ENCODE measurements around the gene RMND5B. TPM values are rescaled to one million over a fixed set of nuclear protein-coding genes. Genes with fewer than 3 reads are reported as not detected.

RMND5B gene
- total and polyA plus RNA-seq, 5 experiments from 2014 or later, result 24.9 to 39.0 (median 33.8) TPM

GRCh38 chr5:178162481-178162880, 31.7 kb downstream of the RMND5B start:
- Mint-ChIP-seq H3K9me3 (no peaks in the 10 kb centered on the region), H3K4me1 (peaks cover 6 to 11% (median 7%) of the 10 kb centered on the region in 4 donors), H3K27ac (no peak overlapping the region), H3K36me3 (no peaks in the 10 kb centered on the region), H3K27me3 (peaks cover 0 to 17% (median 5%) of the 10 kb centered on the region in 5 donors), H3K4me3 (peak overlapping the region in 1 of 10 donors; percentile 14)
- no peak for ATAC-seq
- POLR2A ChIA-PET, result interaction anchor here (0.9 to 1.6 kb wide), 2 partner anchors 86 to 88 kb away, joined by 3 to 7 read pairs; no protein-coding TSS in a partner anchor
- DNase-seq, result no peak

- Mint-ChIP-seq H3K27ac (peak overlapping the region in 2 of 10 donors; percentile 21 to 40), H3K4me3 (peak overlapping the region in 6 of 10 donors; percentile 21 to 65 (median 46)), H3K4me1 (peaks cover 6 to 11% (median 7%) of the 10 kb centered on the region in 4 donors), H3K9me3 (no peaks in the 10 kb centered on the region), H3K27me3 (peaks cover 0 to 17% (median 5%) of the 10 kb centered on the region in 5 donors), H3K36me3 (no peaks in the 10 kb centered on the region)
- ATAC-seq, result peak; percentile 99 to 100
- POLR2A ChIA-PET, result interaction anchor here (0.7 kb wide), 1 partner anchor 46 kb away, joined by 3 read pairs; no protein-coding TSS in a partner anchor
- DNase-seq, result peak; percentile 84 to 97 (median 92)
Observed at GRCh38 chr5:178163772-178164735, 33.2 kb downstream of the RMND5B start.

GRCh38 chr5:178165581-178165980, 34.8 kb downstream of the RMND5B start:
- Mint-ChIP-seq H3K4me1 (peaks cover 6 to 11% (median 7%) of the 10 kb centered on the region in 4 donors), H3K9me3 (no peaks in the 10 kb centered on the region), H3K4me3 (no peak overlapping the region), H3K27ac (peak overlapping the region in 1 of 10 donors; percentile 77), H3K27me3 (peaks cover 0 to 17% (median 5%) of the 10 kb centered on the region in 5 donors), H3K36me3 (no peaks in the 10 kb centered on the region)
- no peak for ATAC-seq
- POLR2A ChIA-PET, result no interaction called here
- no peak for DNase-seq

- Mint-ChIP-seq H3K27ac (peak overlapping the region in 1 of 10 donors; percentile 29), H3K9me3 (no peaks in the 10 kb centered on the region), H3K36me3 (no peaks in the 10 kb centered on the region), H3K4me1 (no peaks in the 10 kb centered on the region), H3K27me3 (peaks cover 0 to 1% (median 0%) of the 10 kb centered on the region in 5 donors), H3K4me3 (no peak overlapping the region)
- POLR2A ChIA-PET, result no interaction called here
- ATAC-seq (no peak), DNase-seq (no peak)
Observed at GRCh38 chr5:178170455-178170854, 39.6 kb downstream of the RMND5B start.

- peaks cover 0 to 2% (median 0%) of the 10 kb centered on the region in 9 donors for H3K9me3 Mint-ChIP-seq
- H3K27me3 Mint-ChIP-seq, result peaks cover 0 to 4% (median 0%) of the 10 kb centered on the region in 5 donors
- no peak overlapping the region for H3K4me3 Mint-ChIP-seq
- no peak for DNase-seq
- H3K4me1 Mint-ChIP-seq, result peaks cover 0 to 2% (median 0%) of the 10 kb centered on the region in 4 donors
- H3K36me3 Mint-ChIP-seq, result no peaks in the 10 kb centered on the region
- H3K27ac Mint-ChIP-seq, result no peak overlapping the region
- ATAC-seq, result no peak
- POLR2A ChIA-PET, result interaction anchor here (0.7 kb wide), 1 partner anchor 17 kb away, joined by 4 read pairs; no protein-coding TSS in a partner anchor
Observed at GRCh38 chr5:178174456-178174855, 43.6 kb downstream of the RMND5B start.

DNA sequence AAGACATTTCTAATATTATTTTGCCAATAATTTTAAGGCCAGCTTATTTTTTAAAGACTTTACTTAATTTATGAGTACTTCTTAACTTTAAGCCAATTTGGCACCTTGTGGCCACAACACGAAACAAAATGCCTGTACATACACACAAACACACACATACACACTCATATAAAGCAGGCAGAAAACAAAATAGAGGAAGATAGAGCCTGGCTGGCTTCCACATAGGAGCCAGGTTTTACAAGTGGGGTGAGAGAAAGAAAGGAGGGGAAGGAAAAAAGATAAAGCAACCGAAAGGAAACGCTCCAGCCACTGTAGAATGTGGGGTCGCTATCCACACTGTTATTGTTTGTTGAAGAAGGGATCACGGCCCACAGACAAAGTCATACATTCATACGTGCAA, 46.0 kb downstream of the RMND5B start:
- peaks cover 0 to 2% (median 0%) of the 10 kb centered on the region in 9 donors for H3K9me3 Mint-ChIP-seq
- POLR2A ChIA-PET, result no interaction called here
- peaks cover 0 to 5% (median 0%) of the 10 kb centered on the region in 5 donors for H3K27me3 Mint-ChIP-seq
- ATAC-seq (no peak), DNase-seq (no peak)
- no peaks in the 10 kb centered on the region for H3K36me3 Mint-ChIP-seq
- H3K4me3 Mint-ChIP-seq, result no peak overlapping the region
- H3K4me1 Mint-ChIP-seq, result peaks cover 0 to 3% (median 1%) of the 10 kb centered on the region in 4 donors
- peak overlapping the region in 1 of 10 donors; percentile 43 for H3K27ac Mint-ChIP-seq

DNA sequence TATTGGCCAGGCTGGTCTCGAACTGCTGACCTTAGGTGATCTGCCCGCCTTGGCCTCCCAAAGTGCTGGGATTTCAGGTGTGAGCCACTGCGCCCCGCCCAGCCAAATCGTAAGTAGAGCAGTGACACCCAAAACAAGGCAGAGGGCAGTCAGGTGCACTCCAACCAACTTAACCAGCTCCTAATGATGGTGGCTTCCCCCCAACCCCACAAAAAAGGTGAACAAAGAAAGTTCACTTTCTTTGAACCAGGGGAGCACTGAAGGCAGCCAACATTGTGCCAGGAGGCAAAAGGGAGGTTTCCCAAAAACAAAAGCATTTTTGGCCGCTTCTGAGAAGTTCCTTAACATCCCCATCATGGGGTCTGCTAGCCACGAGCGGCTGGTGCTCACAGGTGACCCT, 46.8 kb downstream of the RMND5B start:
- DNase-seq, result no peak
- Mint-ChIP-seq H3K27ac (no peak overlapping the region), H3K27me3 (peaks cover 0 to 5% (median 0%) of the 10 kb centered on the region in 5 donors), H3K36me3 (no peaks in the 10 kb centered on the region), H3K4me3 (no peak overlapping the region), H3K9me3 (peaks cover 0 to 2% (median 0%) of the 10 kb centered on the region in 9 donors), H3K4me1 (peaks cover 4 to 9% (median 7%) of the 10 kb centered on the region in 4 donors)
- ATAC-seq, result no peak
- POLR2A ChIA-PET, result no interaction called here

- DNase-seq (no peak), ATAC-seq (no peak)
- POLR2A ChIA-PET, result no interaction called here
- no peak overlapping the region for H3K4me3 Mint-ChIP-seq
- peak overlapping the region in 1 of 10 donors; percentile 12 for H3K27ac Mint-ChIP-seq
- H3K27me3 Mint-ChIP-seq, result peaks cover 0 to 5% (median 0%) of the 10 kb centered on the region in 5 donors
- H3K4me1 Mint-ChIP-seq, result peaks cover 4 to 10% (median 8%) of the 10 kb centered on the region in 4 donors
- H3K36me3 Mint-ChIP-seq, result no peaks in the 10 kb centered on the region
- H3K9me3 Mint-ChIP-seq, result peaks cover 0 to 2% (median 0%) of the 10 kb centered on the region in 9 donors
Observed at GRCh38 chr5:178180141-178180863, 49.5 kb downstream of the RMND5B start.

DNA sequence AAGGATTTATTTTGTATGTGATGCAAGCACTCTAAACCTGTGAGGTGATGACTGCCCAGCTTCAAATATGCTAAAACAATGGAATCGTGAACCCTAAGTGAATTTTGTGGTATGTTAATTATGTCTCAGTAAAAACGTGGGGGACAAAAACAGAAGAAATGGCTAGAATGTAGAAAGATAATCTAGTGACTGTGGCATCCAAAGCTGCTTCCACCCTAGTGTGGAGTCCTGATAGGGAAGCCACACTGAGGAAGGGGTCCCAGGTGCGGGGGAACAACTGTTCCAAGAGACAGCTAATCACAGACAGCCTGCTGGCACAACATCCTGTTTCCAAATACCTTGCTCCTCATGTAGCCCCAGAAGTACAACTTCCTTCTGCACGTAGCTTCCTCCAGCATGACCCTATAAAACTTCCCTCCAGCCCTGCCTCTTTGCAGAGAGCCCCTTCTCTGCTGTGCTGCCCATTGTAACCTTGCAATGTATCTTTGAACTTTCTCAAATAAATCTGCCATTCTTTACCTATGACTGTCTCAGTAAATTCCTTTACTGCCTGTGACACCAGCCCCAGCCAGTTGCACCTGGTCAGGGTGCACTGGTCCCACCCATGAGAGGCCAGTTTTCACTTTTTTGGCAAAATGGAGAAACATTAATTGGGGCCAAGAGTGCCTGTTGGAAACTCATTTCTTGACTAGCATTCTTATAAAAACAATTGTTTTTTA, 51.5 kb downstream of the RMND5B start:
- H3K4me1 Mint-ChIP-seq, result peaks cover 2 to 10% (median 8%) of the 10 kb centered on the region in 4 donors
- H3K9me3 Mint-ChIP-seq, result no peaks in the 10 kb centered on the region
- H3K4me3 Mint-ChIP-seq, result no peak overlapping the region
- no peaks in the 10 kb centered on the region for H3K36me3 Mint-ChIP-seq
- ATAC-seq, result no peak
- POLR2A ChIA-PET, result interaction anchor here (0.6 kb wide), 1 partner anchor 16 kb away, joined by 3 read pairs; no protein-coding TSS in a partner anchor
- no peak for DNase-seq
- H3K27me3 Mint-ChIP-seq, result peaks cover 0 to 5% (median 0%) of the 10 kb centered on the region in 5 donors
- H3K27ac Mint-ChIP-seq, result peak overlapping the region in 3 of 10 donors; percentile 19 to 57 (median 39)

GRCh38 chr5:178186427-178186826, 55.6 kb downstream of the RMND5B start:
- DNase-seq (no peak), ATAC-seq (no peak)
- POLR2A ChIA-PET, result no interaction called here
- H3K4me1 Mint-ChIP-seq, result peaks cover 4 to 10% (median 7%) of the 10 kb centered on the region in 4 donors
- no peaks in the 10 kb centered on the region for H3K9me3 Mint-ChIP-seq
- no peaks in the 10 kb centered on the region for H3K36me3 Mint-ChIP-seq
- no peak overlapping the region for H3K4me3 Mint-ChIP-seq
- peaks cover 0 to 11% (median 7%) of the 10 kb centered on the region in 5 donors for H3K27me3 Mint-ChIP-seq
- no peak overlapping the region for H3K27ac Mint-ChIP-seq

- Mint-ChIP-seq H3K4me3 (no peak within 1 kb of the TSS), H3K27ac (no peak within 1 kb of the TSS), H3K36me3 (no peaks in the 10 kb centered on the region), H3K27me3 (peaks cover 0 to 11% (median 7%) of the 10 kb centered on the region in 5 donors), H3K4me1 (peaks cover 3 to 7% (median 5%) of the 10 kb centered on the region in 4 donors), H3K9me3 (no peaks in the 10 kb centered on the region)
- DNase-seq, result no peak
- no peak for ATAC-seq
- POLR2A ChIA-PET, result no interaction called here
Observed at GRCh38 chr5:178187014-178187413, 56.2 kb downstream of the RMND5B start, which contains the start of gene GMCL2. Gene GMCL2, minus strand, starts transcription at chr5:178187371. Its CDS starts 72 bp downstream, at chr5:178187299.

GRCh38 chr5:178189433-178189832, 58.6 kb downstream of the RMND5B start:
- Mint-ChIP-seq H3K4me3 (no peak overlapping the region), H3K9me3 (peaks cover 0 to 2% (median 0%) of the 10 kb centered on the region in 9 donors), H3K27me3 (peaks cover 8 to 11% (median 10%) of the 10 kb centered on the region in 5 donors), H3K36me3 (peaks cover 0 to 2% (median 0%) of the 10 kb centered on the region in 3 donors), H3K4me1 (peaks cover 8 to 16% (median 15%) of the 10 kb centered on the region in 4 donors), H3K27ac (peak overlapping the region in 1 of 10 donors; percentile 15)
- no peak for ATAC-seq
- no peak for DNase-seq
- POLR2A ChIA-PET, result no interaction called here
